ENCODE measurements around the gene DOCK2.

DNA sequence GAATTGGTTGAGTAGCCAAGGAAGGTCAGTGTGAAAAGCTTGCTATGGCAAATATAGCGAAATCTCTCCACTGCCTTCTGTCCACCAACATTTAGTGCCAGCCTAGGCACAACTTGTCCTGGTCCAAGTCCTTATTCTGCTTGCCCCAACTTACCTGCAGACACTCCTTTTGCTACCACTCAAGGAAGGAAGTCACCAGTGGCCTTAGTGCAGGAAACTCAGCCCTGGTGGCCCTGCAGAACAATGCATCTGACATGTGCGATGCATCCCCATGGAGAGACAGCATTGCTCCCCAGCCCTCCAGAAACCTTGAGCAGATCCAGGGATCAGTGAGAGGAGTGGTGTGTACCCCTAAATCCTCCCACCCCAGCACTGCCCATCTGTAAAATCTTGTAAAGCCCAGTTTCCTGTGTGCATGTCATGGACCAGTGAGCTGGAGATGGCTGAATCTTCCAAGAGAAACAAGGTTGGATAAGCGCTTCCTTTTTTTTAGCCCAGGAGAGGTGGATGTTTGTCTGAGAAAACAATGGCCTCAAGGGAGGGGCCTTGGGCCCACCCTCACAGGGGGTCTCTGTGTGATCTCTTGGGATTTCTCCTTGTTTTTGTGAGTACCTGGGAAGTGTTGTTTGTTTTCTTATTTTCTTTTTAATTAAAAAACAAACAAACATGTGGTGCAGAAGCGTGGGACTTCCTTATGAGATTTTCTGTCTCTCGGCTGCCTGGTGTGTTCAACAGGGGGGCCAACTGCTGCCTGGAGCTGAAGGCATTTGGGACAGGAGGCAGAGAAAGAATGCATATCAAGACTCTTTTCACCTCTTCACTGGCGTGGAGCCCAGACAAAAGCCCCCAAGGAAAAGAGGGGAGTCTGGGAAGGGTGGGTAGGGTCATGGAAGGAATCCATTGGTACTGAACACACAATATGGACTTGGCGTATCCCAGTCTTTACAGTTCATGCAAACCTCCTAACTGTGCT, 472.3 kb downstream of the DOCK2 start:
- TF ChIP-seq YY1 (tag by site-specific recombination; IDR thresholded peaks at IDR 0.05) (no peak), ZNF707 (tag by site-specific recombination; IDR thresholded peaks at IDR 0.05) (no peak)

All from HEK293 (cell line).